ENCODE results near the gene ZSWIM8. TPM values are rescaled to one million over a fixed set of nuclear protein-coding genes. Genes with fewer than 3 reads are reported as not detected.

The ZSWIM8 gene
- total RNA-seq, 2 experiments from 2014 or later, result 66.4 to 70.7 TPM

DNA sequence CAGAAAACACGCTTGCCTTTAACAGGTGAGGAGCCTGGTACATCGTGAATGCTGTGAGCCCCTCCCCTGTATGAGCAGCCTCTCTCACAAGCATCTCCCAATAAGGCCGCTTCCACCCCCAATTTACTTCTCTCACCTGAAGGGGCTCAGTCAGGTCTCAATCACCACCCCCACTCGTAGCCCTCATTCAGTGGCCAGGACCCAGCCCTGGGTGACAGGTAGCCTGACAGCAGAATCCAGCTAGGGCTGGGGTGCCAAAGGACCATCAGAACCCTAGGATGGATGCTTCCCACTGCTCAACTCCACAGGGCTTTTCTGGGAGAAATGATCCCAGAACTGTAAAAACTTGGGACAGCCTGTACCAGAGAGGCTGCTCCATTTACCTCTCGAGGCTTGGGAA lies 32.4 kb downstream of the ZSWIM8 start:
- Mint-ChIP-seq H3K4me3 (no peak overlapping the region), H3K27ac (peak overlapping the region; percentile 30), H3K4me1 (ENCODE audit: low read depth) (peaks cover 4% of the 10 kb centered on the region), H3K36me3 (ENCODE audit: low read depth) (peaks cover 77% of the 10 kb centered on the region), H3K9me3 (no peaks in the 10 kb centered on the region), H3K27me3 (no peaks in the 10 kb centered on the region)
- ChIA-PET POLR2A (interaction anchor here (0.9 kb wide), 1 partner anchor 45 kb away, joined by 3 read pairs; no protein-coding TSS in a partner anchor), CTCF (no interaction called here)
- no peak overlapping the region for H3K27ac ChIP-seq (ENCODE audit: low read depth in 1 of 2, low read length in 2 of 2)
- H3K4me1 ChIP-seq (ENCODE audit: insufficient read depth, low read length), result peaks cover under 1% of the 10 kb centered on the region
- TF ChIP-seq, protein P1, sequence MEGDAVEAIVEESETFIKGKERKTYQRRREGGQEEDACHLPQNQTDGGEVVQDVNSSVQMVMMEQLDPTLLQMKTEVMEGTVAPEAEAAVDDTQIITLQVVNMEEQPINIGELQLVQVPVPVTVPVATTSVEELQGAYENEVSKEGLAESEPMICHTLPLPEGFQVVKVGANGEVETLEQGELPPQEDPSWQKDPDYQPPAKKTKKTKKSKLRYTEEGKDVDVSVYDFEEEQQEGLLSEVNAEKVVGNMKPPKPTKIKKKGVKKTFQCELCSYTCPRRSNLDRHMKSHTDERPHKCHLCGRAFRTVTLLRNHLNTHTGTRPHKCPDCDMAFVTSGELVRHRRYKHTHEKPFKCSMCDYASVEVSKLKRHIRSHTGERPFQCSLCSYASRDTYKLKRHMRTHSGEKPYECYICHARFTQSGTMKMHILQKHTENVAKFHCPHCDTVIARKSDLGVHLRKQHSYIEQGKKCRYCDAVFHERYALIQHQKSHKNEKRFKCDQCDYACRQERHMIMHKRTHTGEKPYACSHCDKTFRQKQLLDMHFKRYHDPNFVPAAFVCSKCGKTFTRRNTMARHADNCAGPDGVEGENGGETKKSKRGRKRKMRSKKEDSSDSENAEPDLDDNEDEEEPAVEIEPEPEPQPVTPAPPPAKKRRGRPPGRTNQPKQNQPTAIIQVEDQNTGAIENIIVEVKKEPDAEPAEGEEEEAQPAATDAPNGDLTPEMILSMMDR (IDR thresholded peaks at IDR 0.05), result no peak
- no peaks in the 10 kb centered on the region for H3K27me3 ChIP-seq (ENCODE audit: control insufficient read depth in 1 of 2, insufficient read depth in 2 of 2, low read length in 2 of 2)
- intact Hi-C loops (cut with DNase I, micrococcal nuclease), result loop anchor here in 1 of 2 experiments (10.0 kb wide), 1 partner anchor 323 kb away; the partner anchor contains the start of gene PPP3CB
- no peak overlapping the region for H3K4me3 ChIP-seq (ENCODE audit: low read length)
- peaks cover 0 to under 1% of the 10 kb centered on the region in 2 experiments for H3K9me3 ChIP-seq (ENCODE audit: control insufficient read depth in 1 of 2, insufficient read depth in 1 of 2, low read length in 2 of 2)
- H3K36me3 ChIP-seq (ENCODE audit: insufficient read depth, low read length), result peaks cover 81% of the 10 kb centered on the region
- ATAC-seq (ENCODE audit: poor library complexity) (no peak), DNase-seq (no peak)

DNA sequence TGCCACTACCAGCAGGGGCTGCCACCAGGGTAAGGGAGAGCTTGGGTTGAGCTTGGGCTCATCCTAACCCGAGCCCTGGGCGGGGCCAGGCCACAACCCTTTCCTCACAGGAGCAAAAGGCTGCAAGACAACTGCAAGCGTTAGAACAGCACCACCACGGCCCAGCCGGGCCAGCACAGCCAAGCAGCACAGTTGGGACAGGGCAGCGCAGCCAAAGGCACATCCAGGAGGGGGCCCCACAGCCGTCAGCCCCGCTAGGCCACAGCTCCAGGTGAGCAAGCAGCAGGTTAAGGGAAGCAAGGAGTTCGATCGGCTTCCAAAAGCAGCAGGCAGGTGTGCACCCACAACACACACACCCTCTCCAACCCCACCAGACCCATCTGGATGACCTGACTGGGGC lies 33.0 kb downstream of the ZSWIM8 start:
- no peak overlapping the region for H3K27ac ChIP-seq (ENCODE audit: low read depth in 1 of 2, low read length in 2 of 2)
- no peak for DNase-seq
- Mint-ChIP-seq H3K27me3 (no peaks in the 10 kb centered on the region), H3K9me3 (no peaks in the 10 kb centered on the region), H3K4me1 (ENCODE audit: low read depth) (peaks cover 4% of the 10 kb centered on the region), H3K27ac (no peak overlapping the region), H3K4me3 (no peak overlapping the region), H3K36me3 (ENCODE audit: low read depth) (peaks cover 73% of the 10 kb centered on the region)
- intact Hi-C loops (cut with DNase I, micrococcal nuclease), result loop anchor here in 1 of 2 experiments (10.0 kb wide), 1 partner anchor 324 kb away; the partner anchor contains the start of gene PPP3CB
- ATAC-seq (ENCODE audit: poor library complexity), result no peak
- POLR2A ChIA-PET, result interaction anchor here (0.9 kb wide), 1 partner anchor 46 kb away, joined by 3 read pairs; no protein-coding TSS in a partner anchor
- CTCF ChIA-PET, result interaction anchor here (1.4 kb wide), 1 partner anchor 61 kb away, joined by 3 read pairs; no protein-coding TSS in a partner anchor
- TF ChIP-seq, protein P1 (IDR thresholded peaks at IDR 0.05), result no peak
- H3K4me3 ChIP-seq (ENCODE audit: low read length), result no peak overlapping the region
- no peaks in the 10 kb centered on the region for H3K9me3 ChIP-seq (ENCODE audit: control insufficient read depth in 1 of 2, insufficient read depth in 1 of 2, low read length in 2 of 2)
- no peaks in the 10 kb centered on the region for H3K27me3 ChIP-seq (ENCODE audit: control insufficient read depth in 1 of 2, insufficient read depth in 2 of 2, low read length in 2 of 2)
- peaks cover 78% of the 10 kb centered on the region for H3K36me3 ChIP-seq (ENCODE audit: insufficient read depth, low read length)
- H3K4me1 ChIP-seq (ENCODE audit: insufficient read depth, low read length), result no peaks in the 10 kb centered on the region

DNA sequence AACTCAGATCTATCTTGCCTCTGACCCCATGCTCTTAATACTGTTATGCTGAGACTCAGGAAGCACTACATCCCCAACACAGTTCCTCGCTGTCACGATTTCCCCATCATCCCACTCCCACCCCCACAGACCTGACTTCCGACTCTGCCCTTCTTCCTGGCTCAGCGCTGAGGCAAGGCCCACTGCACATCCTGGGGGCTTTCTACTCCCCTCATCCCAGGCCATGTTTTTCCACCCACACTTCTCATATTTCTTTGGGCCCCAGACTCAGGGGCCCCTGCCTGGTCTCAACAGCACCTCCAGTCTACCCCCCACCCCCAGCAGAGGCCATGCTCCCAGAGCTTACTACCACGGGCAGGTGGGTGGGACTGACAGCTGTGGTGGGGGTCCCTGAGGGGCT lies 33.7 kb downstream of the ZSWIM8 start:
- Histone ChIP-seq H3K27ac (ENCODE audit: low read depth in 1 of 2, low read length in 2 of 2) (no peak overlapping the region), H3K4me3 (ENCODE audit: low read length) (no peak overlapping the region), H3K9me3 (ENCODE audit: control insufficient read depth in 1 of 2, insufficient read depth in 1 of 2, low read length in 2 of 2) (no peaks in the 10 kb centered on the region), H3K4me1 (ENCODE audit: insufficient read depth, low read length) (no peaks in the 10 kb centered on the region), H3K36me3 (ENCODE audit: insufficient read depth, low read length) (peaks cover 79% of the 10 kb centered on the region), H3K27me3 (ENCODE audit: control insufficient read depth in 1 of 2, insufficient read depth in 2 of 2, low read length in 2 of 2) (no peaks in the 10 kb centered on the region)
- H3K9me3 Mint-ChIP-seq, result no peaks in the 10 kb centered on the region
- DNase-seq, result no peak
- ATAC-seq (ENCODE audit: poor library complexity), result no peak
- intact Hi-C loops (cut with DNase I, micrococcal nuclease), result loop anchor here in 1 of 2 experiments (10.0 kb wide), 1 partner anchor 324 kb away; the partner anchor contains the start of gene PPP3CB
- no peak overlapping the region for H3K27ac Mint-ChIP-seq
- ChIA-PET CTCF (interaction anchor here (1.4 kb wide), 1 partner anchor 61 kb away, joined by 3 read pairs; no protein-coding TSS in a partner anchor), POLR2A (no interaction called here)
- H3K27me3 Mint-ChIP-seq, result no peaks in the 10 kb centered on the region
- no peaks in the 10 kb centered on the region for H3K4me1 Mint-ChIP-seq (ENCODE audit: low read depth)
- H3K4me3 Mint-ChIP-seq, result no peak overlapping the region
- TF ChIP-seq, protein P1 (IDR thresholded peaks at IDR 0.05), result no peak
- H3K36me3 Mint-ChIP-seq (ENCODE audit: low read depth), result peaks cover 74% of the 10 kb centered on the region
